ENCODE measurements around the gene FOLH1.
"Not testable (repeated sequence)": the region's sequence is repeated elsewhere in the genome, so short reads cannot be mapped to it uniquely, and the experiment has no call there.

Gene FOLH1

DNA sequence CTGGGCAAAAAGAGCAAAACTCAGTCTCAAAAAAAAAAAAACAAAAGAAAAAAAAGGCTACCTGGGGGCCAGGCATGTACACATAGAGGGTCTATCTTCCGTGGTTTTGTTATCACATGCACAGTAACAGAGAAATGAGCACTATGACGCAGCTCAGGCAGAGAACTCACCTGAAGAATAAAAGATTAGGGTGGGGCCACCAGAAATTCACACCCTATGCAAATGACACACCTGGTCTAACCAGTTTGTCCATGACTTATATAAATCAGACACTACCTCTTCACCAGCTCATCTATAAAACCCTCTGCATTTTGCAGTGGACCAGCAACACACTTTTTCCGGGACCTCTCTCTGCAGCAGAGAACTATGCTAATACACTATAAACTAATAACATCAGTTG is 30.5 kb downstream of the FOLH1 start:
- not testable (repeated sequence) for DNase-seq (ENCODE audit: low read depth)

DNA sequence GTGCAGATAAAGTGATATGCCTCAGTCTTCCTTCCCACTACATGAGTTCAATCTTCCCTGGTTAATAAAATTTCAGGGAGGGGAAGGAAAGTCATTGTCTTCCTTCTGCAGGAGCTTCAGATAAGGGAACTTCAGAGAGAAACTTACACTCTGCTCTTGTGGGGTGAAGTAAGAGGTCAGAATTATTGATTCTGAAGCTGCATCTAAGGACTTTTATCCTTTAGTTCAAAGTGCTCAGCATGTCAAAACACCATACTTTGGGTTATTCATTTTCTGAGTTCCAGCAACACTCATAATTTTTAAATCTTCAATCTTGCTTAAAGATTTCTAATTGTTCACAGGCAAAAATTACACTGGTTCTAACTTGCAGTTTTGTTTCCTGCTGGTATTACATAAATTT is 33.0 kb downstream of the FOLH1 start:
- DNase-seq (ENCODE audit: low read depth): not testable (repeated sequence)

DNA sequence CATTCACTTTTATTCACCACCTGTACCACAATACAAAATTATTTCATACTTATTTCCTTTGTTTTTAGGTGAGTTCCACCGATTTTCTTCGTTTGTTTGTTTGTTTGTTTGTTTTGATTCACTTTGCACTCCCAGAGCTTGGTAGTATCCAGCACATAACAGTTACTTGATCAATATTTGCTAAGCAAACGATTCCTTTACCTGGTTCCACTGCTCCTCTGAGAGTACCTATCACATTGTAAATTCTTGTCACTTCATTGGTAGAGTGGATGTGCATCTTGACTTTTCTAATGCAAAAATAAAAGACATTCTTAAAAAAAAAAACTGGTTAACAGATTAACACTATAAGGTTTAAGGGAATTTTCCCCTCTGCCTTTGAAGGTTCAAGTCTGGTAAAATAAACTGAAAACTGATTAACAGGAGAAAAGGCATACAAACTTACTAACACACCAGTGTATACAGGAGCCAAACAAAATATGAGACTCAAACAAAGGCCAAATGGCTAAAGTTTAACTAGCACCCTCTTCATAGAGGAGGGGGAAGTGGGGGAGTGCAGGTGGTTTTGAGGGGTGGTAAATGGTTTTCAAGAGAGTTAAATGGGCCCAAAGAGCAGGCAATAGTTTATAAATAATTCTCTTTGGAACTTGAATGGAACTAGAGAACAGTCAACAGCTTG is 33.6 kb downstream of the FOLH1 start:
- DNase-seq (ENCODE audit: low read depth): not testable (repeated sequence)

DNA sequence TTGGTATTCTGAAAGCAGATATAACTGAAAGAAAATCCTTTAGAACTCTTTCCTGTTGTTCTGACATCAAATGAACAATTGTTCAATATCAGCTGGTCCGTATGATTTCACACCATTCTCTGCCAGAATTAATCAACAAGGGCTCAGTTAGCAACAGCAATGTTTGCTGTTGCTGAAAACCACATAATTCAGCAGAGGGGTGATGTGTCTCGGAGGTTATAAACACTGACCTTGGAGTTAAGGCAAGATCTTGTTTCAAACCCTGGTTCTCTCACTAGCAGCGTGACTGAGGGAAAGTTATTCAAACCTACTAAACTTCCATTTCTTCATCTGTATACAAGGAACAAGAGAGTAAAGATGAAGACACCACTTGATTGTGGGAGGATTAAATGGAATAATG is 36.8 kb downstream of the FOLH1 start:
- not testable (repeated sequence) for DNase-seq (ENCODE audit: low read depth)

DNA sequence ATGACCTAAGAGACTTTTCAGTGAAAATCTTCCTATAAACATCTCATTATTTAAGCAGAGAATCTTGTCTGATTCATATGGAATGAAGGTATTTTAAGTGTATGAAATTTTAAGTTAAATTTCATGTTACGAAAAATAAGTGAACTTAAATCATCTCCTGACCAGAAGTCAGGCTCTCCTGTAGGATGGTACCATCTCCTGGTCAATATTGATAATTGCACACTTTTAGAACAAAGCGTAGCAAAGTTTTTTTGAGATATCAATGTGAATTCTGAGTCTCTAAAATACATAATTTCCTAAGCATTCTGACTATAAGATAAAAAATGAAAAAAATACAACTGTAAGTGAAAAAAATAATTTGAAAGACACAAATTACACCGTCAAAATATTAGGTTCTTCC is 38.8 kb downstream of the FOLH1 start:
- DNase-seq (ENCODE audit: low read depth): not testable (repeated sequence)

DNA sequence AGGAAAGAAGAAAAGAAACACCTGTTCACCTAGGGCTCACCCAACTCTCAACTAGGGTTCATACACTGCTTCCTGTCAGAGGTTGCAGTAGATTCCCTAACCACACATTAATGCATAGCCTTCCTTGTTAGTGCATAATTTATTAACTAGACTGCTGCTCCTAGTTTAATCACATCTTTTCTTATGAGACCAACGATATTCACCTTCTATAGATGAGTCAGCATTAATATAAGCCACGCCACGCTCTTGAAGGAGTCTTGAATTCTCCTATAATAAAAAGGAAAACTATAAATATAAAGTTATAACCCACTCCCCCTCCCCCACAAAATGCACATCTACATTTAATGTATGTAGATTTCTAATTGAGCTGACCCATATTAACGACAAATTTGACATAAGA is 39.4 kb downstream of the FOLH1 start:
- not testable (repeated sequence) for DNase-seq (ENCODE audit: low read depth)

DNA sequence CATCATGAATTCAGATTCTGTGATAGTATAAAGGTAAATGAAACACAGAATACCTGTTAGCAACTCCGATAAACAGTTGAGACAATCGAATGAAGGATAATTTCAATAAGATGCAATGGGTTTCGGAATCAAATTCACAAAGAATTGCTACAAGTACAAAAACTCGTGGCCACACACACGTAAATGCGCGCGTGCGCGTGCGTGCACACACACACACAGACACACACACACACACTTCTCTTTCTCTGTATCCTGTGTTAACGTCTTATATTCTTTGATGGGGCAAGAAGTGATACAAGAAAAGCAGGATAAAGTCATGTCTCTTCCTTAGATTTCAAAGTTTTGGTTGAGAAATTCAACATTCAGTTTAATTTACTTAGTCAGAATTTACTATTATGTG is 57.2 kb downstream of the FOLH1 start:
- no peak for DNase-seq (ENCODE audit: low read depth)

DNA sequence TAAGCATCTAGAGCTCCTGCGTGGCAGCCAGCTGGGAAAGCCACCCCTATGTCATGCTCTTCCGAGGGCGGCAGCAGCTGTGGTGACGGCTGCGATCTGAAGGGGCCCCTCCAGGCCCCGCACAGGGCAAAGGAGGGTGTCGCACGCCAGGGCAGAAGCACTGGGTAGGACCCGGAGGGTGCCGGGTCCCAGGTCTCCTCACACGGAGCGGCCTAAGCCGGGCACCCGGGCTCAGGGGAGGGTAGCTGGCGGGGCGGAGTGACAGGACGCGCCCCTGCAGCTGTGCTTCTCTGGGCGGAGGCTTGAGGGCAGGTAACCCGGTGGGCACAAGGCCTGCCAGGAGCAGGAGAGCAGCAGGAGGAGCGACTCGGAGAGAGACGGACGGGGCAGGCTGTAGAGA is 106.0 kb downstream of the FOLH1 start:
- not testable (repeated sequence) for DNase-seq (ENCODE audit: low read depth)
